ENCODE results near the gene CALCOCO2. TPM values are rescaled to one million over a fixed set of nuclear protein-coding genes. Genes with fewer than 3 reads are reported as not detected.
A peak's percentile ranks its signal among the peaks of the same experiment; 100 is the strongest.

The CALCOCO2 gene
- total and polyA plus RNA-seq, 7 donors: 90.4 to 198 (median 130) TPM

- no peak overlapping the region for H3K4me3 ChIP-seq
- WGBS, 2 donors: 78 to 89% methylated on average over 10 of the region's 10 CpGs
- no peaks in the 10 kb centered on the region for H3K9me3 ChIP-seq
- no peak for DNase-seq
- H3K27me3 ChIP-seq: no peaks in the 10 kb centered on the region
- H3K27ac ChIP-seq: no peak overlapping the region
- H3K4me1 ChIP-seq: peaks cover 0 to 8% (median 4%) of the 10 kb centered on the region in 4 donors
- no peaks in the 10 kb centered on the region for H3K36me3 ChIP-seq
- intact Hi-C loops (cut with DNase I): no loop called here
- TF ChIP-seq POLR2A (IDR thresholded peaks at IDR 0.05) (no peak), POLR2AphosphoS5 (IDR thresholded peaks at IDR 0.05) (no peak), EP300 (IDR thresholded peaks at IDR 0.05) (no peak), CTCF (IDR thresholded peaks at IDR 0.05) (no peak)
Observed at GRCh38 chr17:48883171-48883570, 52.3 kb downstream of the CALCOCO2 start.

- intact Hi-C loops (cut with DNase I): no loop called here
- 98 to 99% methylated on average over 2 of the region's 2 CpGs for WGBS, 2 donors
Observed at GRCh38 chr17:48890086-48890485, 59.3 kb downstream of the CALCOCO2 start.

GRCh38 chr17:48892940-48893645, 62.3 kb downstream of the CALCOCO2 start:
- H3K27ac ChIP-seq: peak overlapping the region; percentile 80 to 85 (median 84)

More at GRCh38 chr17:48890086-48890485, 59.3 kb downstream of the CALCOCO2 start:
- Histone ChIP-seq H3K27me3 (no peaks in the 10 kb centered on the region), H3K4me3 (no peak overlapping the region), H3K4me1 (peaks cover 0 to 21% (median 18%) of the 10 kb centered on the region in 4 donors), H3K9me3 (no peaks in the 10 kb centered on the region), H3K36me3 (peaks cover 0 to 8% (median under 1%) of the 10 kb centered on the region in 4 donors), H3K27ac (no peak overlapping the region)
- no peak for DNase-seq
- TF ChIP-seq CTCF (IDR thresholded peaks at IDR 0.05): no peak
- TF ChIP-seq EP300 (IDR thresholded peaks at IDR 0.05): no peak
- no peak for TF ChIP-seq POLR2AphosphoS5 (IDR thresholded peaks at IDR 0.05)
- TF ChIP-seq POLR2A (IDR thresholded peaks at IDR 0.05): no peak

GRCh38 chr17:48893646-48894508, 63.0 kb downstream of the CALCOCO2 start:
- H3K27me3 ChIP-seq: no peaks in the 10 kb centered on the region
- WGBS, 2 donors: 34 to 62% methylated on average over 5 of the region's 5 CpGs
- intact Hi-C loops (cut with DNase I): loop anchor here (2.0 kb wide), 1 partner anchor 63 kb away; the partner anchor contains the start of gene CALCOCO2
- H3K4me3 ChIP-seq: peak overlapping the region in 3 of 4 donors; percentile 71 to 90 (median 83)
- H3K27ac ChIP-seq: no peak overlapping the region
- TF ChIP-seq POLR2A (IDR thresholded peaks at IDR 0.05): no peak
- no peak for TF ChIP-seq EP300 (IDR thresholded peaks at IDR 0.05)
- no peak for TF ChIP-seq CTCF (IDR thresholded peaks at IDR 0.05)
- TF ChIP-seq POLR2AphosphoS5 (IDR thresholded peaks at IDR 0.05): no peak
- no peaks in the 10 kb centered on the region for H3K9me3 ChIP-seq
- peaks cover 0 to 21% (median 17%) of the 10 kb centered on the region in 4 donors for H3K4me1 ChIP-seq
- peaks cover 0 to 38% (median 12%) of the 10 kb centered on the region in 4 donors for H3K36me3 ChIP-seq
- no peak for DNase-seq

More at GRCh38 chr17:48892940-48893645, 62.3 kb downstream of the CALCOCO2 start:
- no peak for DNase-seq
- Histone ChIP-seq H3K36me3 (peaks cover 0 to 33% (median 12%) of the 10 kb centered on the region in 4 donors), H3K4me3 (peak overlapping the region; percentile 70 to 90 (median 77)), H3K9me3 (no peaks in the 10 kb centered on the region), H3K27me3 (no peaks in the 10 kb centered on the region), H3K4me1 (peaks cover 0 to 21% (median 17%) of the 10 kb centered on the region in 4 donors)
- WGBS, 2 donors: 1 to 2% methylated on average over 24 of the region's 24 CpGs
- TF ChIP-seq POLR2AphosphoS5 (IDR thresholded peaks at IDR 0.05) (no peak), POLR2A (IDR thresholded peaks at IDR 0.05) (no peak), CTCF (IDR thresholded peaks at IDR 0.05) (no peak), EP300 (IDR thresholded peaks at IDR 0.05) (no peak)
- intact Hi-C loops (cut with DNase I): loop anchor here (2.0 kb wide), 1 partner anchor 62 kb away; the partner anchor contains the start of gene CALCOCO2

Measured in sigmoid colon (tissue), 7 donors.